Measurements from ENCODE around the gene NFIX. TPM values are rescaled to one million over a fixed set of nuclear protein-coding genes. Genes with fewer than 3 reads are reported as not detected.

NFIX gene
- total and polyA plus RNA-seq, 9 of the 15 experiments (the other 6 are each of a cell fraction or from before 2014, with no cell fraction given), result 0.28 to 26.8 (median 5.4) TPM

DNA sequence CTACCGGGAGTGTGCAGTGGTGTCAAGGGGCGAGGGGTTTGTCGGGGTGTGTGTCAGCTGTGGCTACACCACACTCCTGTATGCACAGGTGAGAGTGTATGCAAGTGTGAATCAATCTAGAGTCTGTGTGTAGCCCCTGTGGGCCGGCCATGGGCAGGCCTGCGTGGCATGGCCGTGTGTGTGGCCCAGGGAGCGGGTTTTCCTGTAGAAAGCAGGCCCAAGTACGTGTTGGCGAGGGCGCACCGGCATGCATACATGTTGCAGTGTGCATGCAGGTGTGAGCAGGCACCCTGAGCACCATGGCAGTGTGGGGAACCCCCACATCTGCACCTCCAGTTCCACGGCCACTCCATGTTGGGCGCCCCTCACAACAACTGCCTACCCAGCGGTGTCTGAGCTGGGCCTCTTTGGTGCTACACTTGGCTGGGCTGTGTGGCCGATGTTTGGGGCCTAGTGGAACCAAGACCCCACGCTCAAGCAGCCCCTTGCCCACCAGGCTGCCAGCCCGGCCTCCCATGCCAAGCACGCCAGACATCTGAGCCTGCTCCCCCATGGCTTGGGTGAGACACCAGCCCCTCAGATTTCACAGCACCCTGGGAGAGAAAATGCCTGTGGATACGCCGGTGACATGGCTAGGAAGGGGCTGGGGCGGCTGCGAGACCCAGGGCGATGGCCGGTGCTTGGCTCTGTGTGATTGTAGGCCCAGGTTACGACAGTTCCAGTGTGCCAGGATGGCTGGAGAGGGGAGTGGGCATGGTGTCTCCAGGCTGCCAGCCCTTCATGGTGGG, 2.1 kb downstream of the NFIX start:
- H3K36me3 ChIP-seq (ENCODE audit: control insufficient read depth, insufficient read depth, low read length), result peaks cover 13% of the 10 kb centered on the region; the same call in 1 of the 3 replicates
- in situ Hi-C loops (cut with MboI), result no loop called here
- peaks cover 6% of the 10 kb centered on the region for H4K20me1 ChIP-seq (replicated peaks; ENCODE audit: control insufficient read depth, insufficient read depth, low read length)
- BruUV-seq (replicated peaks), result TSS peak; percentile 34
- H3K9ac ChIP-seq (ENCODE audit: insufficient read depth in 1 of 2, low read depth in 2 of 2, low read length in 2 of 2), result peak overlapping the region in 1 of 2 experiments; percentile 99; a peak in 2 of 4 replicates
- H3K4me2 ChIP-seq (ENCODE audit: insufficient read depth, low read length), result peak overlapping the region; percentile 85
- WGBS (ENCODE audit: insufficient coverage, low coverage, missing lambda C conversion rate), result 93% methylated on average over 24 of the region's 25 CpGs
- intact Hi-C loops (cut with micrococcal nuclease), result no loop called here
- no peak for DNase-seq (ENCODE audit: extremely low read depth in 1 of 4, low spot score in 3 of 4)
- ChIA-PET POLR2A (interaction anchor here (0.6 to 1.6 kb wide), 4 partner anchors 9 to 559 kb away, joined by 3 to 4 read pairs (median 3); partner anchors contain the start of gene GCDH), CTCF (ENCODE audit: low intra/inter-chr PET ratio) (no interaction called here)
- peak overlapping the region; percentile 64; the same call in 1 of the 2 replicates for H3K4me3 ChIP-seq
- no peak overlapping the region for H2AFZ ChIP-seq (ENCODE audit: low read depth, low read length)
- H3K79me2 ChIP-seq (ENCODE audit: control insufficient read depth, insufficient read depth, low read length), result peaks cover 52% of the 10 kb centered on the region
- no peak for ATAC-seq
- H3K4me1 ChIP-seq (replicated peaks in 1 of 2; ENCODE audit: control insufficient read depth in 2 of 2, insufficient read depth in 2 of 2, low read length in 2 of 2), result peaks cover 5 to 46% of the 10 kb centered on the region in 2 experiments; a peak in 4 of 5 replicates
- no peaks in the 10 kb centered on the region for H3K9me3 ChIP-seq (replicated peaks; ENCODE audit: control insufficient read depth, insufficient read depth, low read depth, low read length)
- no peak for TF ChIP-seq MCM5 (IDR thresholded peaks at IDR 0.05; ENCODE audit: low read depth)
- TF ChIP-seq ZNF143 (CRISPR knock-in tag; IDR thresholded peaks at IDR 0.05), result no peak
- TF ChIP-seq, protein P1, sequence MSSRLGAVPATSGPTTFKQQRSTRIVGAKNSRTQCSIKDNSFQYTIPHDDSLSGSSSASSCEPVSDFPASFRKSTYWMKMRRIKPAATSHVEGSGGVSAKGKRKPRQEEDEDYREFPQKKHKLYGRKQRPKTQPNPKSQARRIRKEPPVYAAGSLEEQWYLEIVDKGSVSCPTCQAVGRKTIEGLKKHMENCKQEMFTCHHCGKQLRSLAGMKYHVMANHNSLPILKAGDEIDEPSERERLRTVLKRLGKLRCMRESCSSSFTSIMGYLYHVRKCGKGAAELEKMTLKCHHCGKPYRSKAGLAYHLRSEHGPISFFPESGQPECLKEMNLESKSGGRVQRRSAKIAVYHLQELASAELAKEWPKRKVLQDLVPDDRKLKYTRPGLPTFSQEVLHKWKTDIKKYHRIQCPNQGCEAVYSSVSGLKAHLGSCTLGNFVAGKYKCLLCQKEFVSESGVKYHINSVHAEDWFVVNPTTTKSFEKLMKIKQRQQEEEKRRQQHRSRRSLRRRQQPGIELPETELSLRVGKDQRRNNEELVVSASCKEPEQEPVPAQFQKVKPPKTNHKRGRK (tag; IDR thresholded peaks at IDR 0.05), result no peak
- peak; percentile 43; the same call in 1 of the 2 replicates for TF ChIP-seq RBFOX2 (IDR thresholded peaks at IDR 0.05; ENCODE audit: low read depth, low read length)
- TF ChIP-seq KDM1A (IDR thresholded peaks at IDR 0.05), result no peak
- TF ChIP-seq, protein P2, sequence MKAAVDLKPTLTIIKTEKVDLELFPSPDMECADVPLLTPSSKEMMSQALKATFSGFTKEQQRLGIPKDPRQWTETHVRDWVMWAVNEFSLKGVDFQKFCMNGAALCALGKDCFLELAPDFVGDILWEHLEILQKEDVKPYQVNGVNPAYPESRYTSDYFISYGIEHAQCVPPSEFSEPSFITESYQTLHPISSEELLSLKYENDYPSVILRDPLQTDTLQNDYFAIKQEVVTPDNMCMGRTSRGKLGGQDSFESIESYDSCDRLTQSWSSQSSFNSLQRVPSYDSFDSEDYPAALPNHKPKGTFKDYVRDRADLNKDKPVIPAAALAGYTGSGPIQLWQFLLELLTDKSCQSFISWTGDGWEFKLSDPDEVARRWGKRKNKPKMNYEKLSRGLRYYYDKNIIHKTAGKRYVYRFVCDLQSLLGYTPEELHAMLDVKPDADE (conservative IDR thresholded peaks at IDR 0.05; ENCODE audit: control insufficient read depth, low read depth, low read length), result 0 out of 2 replicates have a peak, but pooled peaks have one; percentile 37
- TF ChIP-seq ADNP (tag; IDR thresholded peaks at IDR 0.05), result no peak
- TF ChIP-seq, protein P3, sequence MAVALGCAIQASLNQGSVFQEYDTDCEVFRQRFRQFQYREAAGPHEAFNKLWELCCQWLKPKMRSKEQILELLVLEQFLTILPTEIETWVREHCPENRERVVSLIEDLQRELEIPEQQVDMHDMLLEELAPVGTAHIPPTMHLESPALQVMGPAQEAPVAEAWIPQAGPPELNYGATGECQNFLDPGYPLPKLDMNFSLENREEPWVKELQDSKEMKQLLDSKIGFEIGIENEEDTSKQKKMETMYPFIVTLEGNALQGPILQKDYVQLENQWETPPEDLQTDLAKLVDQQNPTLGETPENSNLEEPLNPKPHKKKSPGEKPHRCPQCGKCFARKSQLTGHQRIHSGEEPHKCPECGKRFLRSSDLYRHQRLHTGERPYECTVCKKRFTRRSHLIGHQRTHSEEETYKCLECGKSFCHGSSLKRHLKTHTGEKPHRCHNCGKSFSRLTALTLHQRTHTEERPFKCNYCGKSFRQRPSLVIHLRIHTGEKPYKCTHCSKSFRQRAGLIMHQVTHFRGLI (CRISPR knock-in tag; IDR thresholded peaks at IDR 0.05), result no peak
- no peak for TF ChIP-seq ATF7 (IDR thresholded peaks at IDR 0.05)
- no peak for TF ChIP-seq CREM (IDR thresholded peaks at IDR 0.05; ENCODE audit: low read depth)
- TF ChIP-seq JUN (IDR thresholded peaks at IDR 0.05; ENCODE audit: borderline replicate concordance, low read depth, low read length), result no peak
- 0 out of 2 replicates have a peak, but pooled peaks have one; percentile 47 for TF ChIP-seq JUN (CRISPR knock-in tag; IDR thresholded peaks at IDR 0.05; ENCODE audit: borderline replicate concordance)
- TF ChIP-seq SMARCB1 (IDR thresholded peaks at IDR 0.05; ENCODE audit: insufficient read length, low read depth), result no peak
- peak; percentile 16; the same call in 1 of the 2 replicates for TF ChIP-seq CBFB (CRISPR knock-in tag; IDR thresholded peaks at IDR 0.05)
- no peak for TF ChIP-seq HLTF (IDR thresholded peaks at IDR 0.05)
- H3K27me3 ChIP-seq (ENCODE audit: control insufficient read depth in 2 of 2, insufficient read depth in 2 of 2, low read length in 2 of 2), result no peaks in the 10 kb centered on the region
- peaks cover 6% of the 10 kb centered on the region for H3K9me1 ChIP-seq (ENCODE audit: control insufficient read depth, insufficient read depth, low read length)
- no peak for FAIRE-seq
- H3K27ac ChIP-seq (ENCODE audit: extremely low read depth, low read depth, low read length), result no peak overlapping the region
